HG02798 (cell line): ENCODE results near the gene ATP12A.

Experiments
- ATAC-seq: cut with Tn5 transposase; IDR thresholded peaks from one replicate; pipeline ENCODE4 v1.9.1; 2021; ENCODE audit warnings: mild to moderate bottlenecking; ENCODE audit not compliant: unreplicated experiment, poor library complexity

ATP12A gene

DNA sequence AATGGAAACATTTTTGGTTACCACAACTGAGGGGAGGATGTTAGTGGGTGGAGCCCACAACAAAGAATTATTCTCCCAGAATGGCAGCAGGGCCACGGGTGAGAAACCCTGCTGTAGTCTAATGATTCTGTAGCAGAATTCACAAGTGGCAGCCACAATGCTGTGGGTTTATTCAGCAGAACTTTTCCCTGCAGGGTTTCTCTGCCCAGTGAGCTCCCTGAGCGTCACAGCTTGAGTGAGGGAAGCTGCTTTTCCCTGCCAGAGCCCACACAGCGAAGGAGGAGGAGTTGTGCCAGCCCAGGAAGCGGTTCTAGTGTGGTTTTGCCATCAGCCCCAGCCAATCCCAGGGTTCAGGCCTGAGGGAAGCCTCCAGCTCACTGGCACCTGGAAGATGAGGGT, 4.4 kb downstream of the ATP12A start:
- peak; percentile 48 for ATAC-seq

DNA sequence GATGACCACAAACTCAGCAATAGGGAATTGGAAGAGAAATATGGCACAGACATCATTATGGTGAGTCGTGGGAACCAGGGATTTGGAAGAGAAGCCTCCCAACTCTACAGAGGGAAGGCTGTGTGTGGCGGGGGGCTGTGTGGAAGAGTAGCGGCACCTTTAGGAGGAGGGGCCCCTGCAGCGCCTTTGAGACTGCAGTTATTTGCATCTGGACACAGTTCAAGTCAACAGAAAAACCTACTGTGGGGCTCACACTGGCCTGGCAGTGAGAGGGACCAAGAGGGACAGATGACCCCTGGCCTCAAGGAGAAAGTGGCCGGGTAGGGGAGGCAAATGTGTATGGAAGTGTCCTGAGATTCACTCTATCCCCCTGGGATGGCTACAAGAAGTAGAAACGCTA, 5.1 kb downstream of the ATP12A start:
- no peak for ATAC-seq

DNA sequence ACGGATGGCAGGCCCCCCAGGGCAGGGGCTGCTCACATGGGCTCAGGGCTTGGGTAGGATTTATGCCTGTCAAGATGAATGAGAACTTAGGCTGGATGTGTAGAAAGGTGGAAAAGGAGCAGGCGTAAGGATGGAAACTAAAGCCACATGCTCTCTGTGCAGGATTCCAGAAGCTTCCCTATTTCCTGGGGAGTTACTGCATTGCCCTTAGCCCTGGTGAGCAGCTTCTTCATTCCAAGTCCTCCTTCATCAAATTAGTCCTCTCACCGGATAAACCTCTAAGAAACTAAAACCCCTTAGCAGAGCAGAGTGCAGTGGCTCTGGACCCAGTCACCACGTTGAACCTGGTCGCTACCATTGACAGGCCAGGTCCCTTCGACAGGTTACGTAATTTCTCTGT, 7.4 kb downstream of the ATP12A start:
- no peak for ATAC-seq

DNA sequence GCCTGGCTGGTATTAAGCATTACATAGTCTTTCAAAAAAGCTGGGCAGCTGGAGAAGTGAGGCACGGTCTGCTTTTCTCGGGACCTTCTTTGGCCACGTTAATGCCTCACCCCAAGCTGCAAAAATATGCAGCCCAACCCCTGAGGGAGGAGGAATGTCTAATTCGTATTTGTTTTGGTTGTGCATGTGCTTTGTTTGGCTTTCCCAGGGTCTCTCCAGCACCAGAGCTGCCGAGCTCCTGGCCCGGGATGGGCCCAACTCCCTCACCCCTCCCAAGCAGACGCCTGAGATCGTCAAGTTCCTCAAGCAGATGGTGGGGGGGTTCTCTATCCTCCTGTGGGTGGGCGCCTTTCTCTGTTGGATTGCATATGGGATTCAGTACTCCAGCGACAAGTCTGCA, 7.9 kb downstream of the ATP12A start:
- ATAC-seq: no peak

DNA sequence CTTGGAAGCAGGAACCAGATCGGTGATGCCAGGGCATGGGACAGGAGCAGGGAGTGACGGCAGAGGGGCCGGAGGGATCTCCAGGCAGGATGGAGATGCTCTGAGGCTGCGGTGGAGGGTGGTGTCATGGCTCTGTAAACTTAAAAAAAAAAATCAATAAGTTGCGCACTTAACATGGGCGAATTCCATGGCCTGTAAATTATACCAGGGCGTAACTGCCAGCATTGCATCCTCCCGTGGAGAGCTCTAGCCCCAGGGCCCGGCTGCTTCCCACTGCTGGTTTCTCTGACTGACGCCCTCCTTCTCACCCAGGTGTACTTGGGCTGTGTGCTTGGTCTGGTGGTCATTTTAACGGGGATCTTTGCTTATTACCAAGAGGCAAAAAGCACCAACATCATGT, 8.7 kb downstream of the ATP12A start:
- no peak for ATAC-seq

DNA sequence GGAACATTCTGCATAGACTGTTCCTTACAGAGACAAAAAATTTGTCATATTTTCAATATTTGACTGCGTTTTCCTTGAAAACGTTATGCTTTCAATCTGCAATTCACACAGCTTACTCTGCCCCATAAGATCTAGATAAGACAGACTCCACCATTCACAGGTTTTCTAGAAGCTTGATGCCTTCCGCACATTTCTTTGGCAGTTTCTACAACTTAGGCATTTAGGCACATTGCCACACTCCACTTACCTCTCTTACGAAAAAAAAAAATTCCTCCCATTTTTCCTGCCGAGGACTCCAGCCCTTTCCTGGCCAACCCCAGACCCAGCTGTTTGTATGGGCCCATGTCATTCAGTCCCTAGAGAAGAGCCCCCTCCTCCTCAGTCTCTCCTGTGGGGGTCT, 11.2 kb downstream of the ATP12A start:
- ATAC-seq: no peak

DNA sequence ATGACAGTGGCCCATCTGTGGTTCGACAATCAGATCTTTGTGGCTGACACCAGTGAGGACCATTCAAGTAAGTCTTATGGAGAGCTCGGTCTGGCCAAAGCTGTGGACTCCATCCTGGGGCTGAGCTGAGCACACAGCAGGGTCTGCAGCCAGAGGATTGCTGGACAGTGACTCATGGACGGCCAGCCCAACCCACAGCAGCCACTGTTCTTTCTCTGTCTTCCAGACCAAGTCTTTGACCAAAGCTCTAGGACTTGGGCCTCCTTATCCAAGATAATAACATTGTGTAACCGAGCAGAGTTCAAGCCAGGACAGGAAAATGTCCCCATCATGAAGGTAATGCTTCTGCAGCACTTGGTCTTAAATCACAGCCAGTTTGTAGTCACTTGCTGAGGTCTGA, 12.4 kb downstream of the ATP12A start:
- ATAC-seq: no peak

DNA sequence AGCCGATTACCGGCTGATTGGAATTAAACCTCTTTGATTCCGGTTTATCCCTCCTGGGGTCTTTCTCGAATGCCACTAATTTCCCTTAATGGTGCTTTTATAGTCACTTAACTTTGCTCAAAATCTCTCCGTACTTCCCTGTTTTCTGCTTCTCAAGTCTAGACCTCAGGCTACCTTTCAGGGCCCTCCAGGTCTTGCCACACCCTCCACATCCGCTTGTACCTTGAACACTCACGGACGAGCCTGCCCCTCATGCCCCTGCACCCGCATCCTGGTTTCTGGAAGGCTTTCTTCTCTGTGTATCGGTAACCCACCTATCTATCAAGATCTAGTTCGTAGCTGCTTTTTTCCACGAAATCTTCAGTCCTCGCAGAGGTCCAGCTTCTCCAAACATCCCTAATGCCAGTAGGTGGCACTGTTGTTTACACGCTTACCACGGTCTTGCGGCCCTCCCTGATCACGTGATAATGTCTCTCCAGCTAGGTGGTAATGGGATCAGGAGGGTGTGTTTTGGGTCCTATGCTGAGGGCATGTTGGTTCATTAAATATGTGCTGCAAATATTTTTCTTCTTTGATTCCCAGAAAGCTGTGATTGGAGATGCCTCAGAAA, 13.8 kb downstream of the ATP12A start:
- peak; percentile 58 for ATAC-seq

- no peak for ATAC-seq
These were observed 14.7 kb downstream of the ATP12A start for GRCh38 chr13:24694907-24695306.

DNA sequence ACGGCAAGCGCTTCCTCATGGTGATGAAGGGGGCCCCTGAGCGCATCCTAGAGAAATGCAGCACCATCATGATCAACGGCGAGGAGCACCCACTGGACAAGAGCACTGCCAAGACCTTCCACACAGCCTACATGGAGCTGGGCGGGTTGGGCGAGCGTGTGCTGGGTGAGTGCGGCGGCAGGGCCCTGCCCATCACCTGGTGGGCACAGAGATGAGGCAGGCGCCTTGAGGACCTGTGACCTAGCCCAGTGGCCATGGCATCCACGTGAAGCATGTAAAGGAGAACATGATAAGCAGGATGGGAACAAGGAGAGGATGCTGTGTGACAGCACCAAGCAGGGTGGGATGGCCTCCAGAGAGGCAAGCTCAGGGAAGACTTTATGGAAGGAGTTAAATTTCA, 18.5 kb downstream of the ATP12A start:
- ATAC-seq: no peak

GRCh38 chr13:24699541-24699940, 19.3 kb downstream of the ATP12A start:
- ATAC-seq: no peak

GRCh38 chr13:24700539-24700938, 20.3 kb downstream of the ATP12A start:
- ATAC-seq: no peak

DNA sequence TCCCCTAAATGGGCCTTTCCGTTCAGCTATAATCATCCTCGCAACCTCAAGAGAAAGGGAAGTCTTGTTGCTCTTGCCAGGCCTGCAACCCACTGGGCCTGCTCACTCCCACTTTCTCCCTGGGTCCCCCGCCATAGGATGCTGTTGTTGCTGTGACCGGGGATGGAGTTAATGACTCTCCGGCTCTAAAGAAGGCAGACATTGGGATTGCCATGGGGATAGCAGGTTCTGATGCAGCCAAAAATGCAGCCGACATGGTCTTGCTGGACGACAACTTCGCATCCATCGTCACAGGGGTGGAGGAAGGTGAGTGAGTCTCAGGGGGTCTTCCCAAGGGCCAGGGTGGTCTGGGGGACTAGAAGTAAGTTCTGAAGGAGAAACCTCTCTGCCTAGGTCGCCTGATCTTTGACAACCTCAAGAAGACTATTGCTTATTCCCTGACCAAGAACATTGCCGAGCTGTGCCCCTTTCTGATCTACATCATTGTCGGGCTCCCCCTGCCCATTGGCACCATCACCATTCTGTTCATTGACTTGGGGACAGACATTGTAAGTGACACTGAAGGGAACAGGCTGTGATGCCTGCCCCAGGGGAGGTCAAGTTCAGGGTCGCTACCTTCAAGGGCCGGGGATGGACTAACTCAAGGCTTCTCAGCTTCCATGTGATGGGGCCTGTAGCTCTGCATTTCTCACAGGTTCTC, 26.8 kb downstream of the ATP12A start:
- no peak for ATAC-seq

DNA sequence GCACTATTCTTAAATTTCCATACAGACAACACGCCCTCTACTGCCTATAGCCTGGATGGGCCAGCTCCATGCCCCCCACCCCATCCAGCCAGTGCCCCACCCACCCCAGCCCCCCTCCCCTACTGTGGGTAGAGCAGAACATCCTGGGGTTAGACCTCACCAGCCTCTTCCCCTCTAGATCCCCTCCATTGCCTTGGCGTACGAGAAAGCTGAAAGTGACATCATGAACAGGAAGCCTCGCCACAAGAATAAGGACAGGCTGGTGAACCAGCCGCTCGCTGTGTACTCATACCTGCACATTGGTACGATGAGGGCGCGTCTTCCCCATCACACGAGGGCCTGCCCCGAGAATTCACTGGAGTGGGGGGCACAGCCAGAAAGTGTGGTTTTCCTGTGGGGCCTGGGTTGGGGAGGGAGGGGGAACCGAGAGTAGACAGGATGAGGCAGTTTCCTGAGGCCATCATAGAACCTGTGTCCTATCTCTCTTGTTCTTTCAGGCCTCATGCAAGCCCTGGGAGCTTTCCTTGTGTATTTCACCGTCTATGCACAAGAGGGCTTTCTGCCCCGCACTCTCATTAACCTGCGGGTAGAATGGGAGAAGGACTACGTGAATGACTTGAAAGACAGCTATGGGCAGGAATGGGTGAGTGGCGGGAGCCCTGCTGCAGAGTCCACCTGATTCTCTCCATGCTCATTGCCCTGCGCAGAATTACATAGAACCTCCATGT, 29.1 kb downstream of the ATP12A start:
- ATAC-seq: peak; percentile 58

DNA sequence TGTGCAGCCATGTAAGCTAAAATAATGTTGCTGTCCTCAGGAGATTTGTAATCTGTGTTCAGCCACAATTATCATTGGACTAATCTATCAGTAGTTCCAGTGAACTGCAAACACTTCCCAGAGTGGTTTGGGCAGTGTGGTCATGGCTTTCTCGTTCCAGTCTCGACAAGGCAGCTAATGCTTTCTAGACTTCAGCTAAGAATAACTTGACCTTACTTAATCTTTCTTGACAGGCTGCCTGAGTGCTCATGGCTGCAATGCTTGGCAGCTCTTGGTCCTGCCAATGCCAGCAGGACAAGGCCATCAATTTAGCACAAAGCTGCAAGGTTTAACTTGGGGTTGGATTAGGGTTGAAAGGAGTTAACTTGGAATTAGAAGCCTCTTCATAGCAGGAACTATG, 32.8 kb downstream of the ATP12A start:
- no peak for ATAC-seq

DNA sequence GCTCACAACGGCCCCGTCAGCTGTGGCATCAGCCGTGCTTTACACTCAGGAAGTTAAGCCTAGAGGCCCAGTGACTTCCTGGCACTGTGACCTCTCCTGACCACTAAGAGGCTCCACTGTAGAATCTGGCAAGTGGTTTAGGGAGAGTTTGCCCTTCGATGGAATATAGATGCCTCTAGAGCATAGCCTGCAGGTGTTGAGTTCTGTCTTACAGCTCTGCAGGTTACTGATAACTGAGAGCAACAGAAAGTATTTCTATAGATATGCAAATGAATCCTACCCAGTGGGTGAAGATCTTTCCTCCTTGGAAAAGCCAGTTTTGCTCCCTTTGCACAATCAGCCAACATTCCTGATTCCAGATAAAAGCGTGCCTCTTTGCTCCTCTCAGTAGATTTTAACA, 35.8 kb downstream of the ATP12A start:
- ATAC-seq: no peak

- ATAC-seq: no peak
These were observed 36.2 kb downstream of the ATP12A start for GRCh38 chr13:24716446-24716845.

DNA sequence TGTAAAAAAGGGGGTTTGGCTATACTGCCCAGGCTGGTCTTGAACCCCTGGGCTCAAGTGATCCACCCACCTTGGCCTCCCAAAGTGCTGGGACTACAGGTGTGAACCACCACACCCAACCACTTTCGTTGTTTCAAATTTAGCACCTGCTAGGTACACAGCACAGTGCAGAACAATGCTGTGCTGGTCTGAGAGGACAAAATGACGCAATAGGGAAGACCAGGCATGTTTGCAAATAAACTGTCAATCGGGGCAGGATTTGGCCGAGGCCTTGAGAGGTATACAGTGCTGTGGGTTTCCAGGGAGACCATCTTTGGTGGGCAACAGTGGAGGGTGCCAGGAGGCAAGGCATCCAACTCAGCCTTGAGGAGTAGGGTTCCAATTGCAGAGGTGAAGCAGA, 37.0 kb downstream of the ATP12A start:
- no peak for ATAC-seq

- ATAC-seq: no peak
These were observed 38.2 kb downstream of the ATP12A start for GRCh38 chr13:24718192-24718965.

DNA sequence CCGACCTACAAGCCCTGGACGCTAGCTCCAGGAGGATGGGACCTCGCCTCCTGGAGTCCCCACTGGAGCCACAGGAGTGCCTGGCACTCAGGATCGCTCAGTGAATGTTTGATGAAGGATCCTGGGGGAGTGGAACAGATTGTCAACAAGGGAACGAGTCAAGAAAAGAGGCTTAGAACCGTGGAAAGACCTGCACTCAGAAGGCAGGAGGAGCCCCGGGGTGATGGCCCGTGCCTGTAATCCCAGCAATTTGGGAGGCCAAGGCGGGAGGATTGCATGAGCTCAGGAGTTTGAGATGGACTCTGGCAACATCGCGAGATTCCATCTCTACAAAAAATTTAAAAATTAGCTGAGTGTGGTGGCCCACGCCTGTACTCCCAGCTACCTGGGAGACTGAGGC, 38.9 kb downstream of the ATP12A start:
- ATAC-seq: no peak

DNA sequence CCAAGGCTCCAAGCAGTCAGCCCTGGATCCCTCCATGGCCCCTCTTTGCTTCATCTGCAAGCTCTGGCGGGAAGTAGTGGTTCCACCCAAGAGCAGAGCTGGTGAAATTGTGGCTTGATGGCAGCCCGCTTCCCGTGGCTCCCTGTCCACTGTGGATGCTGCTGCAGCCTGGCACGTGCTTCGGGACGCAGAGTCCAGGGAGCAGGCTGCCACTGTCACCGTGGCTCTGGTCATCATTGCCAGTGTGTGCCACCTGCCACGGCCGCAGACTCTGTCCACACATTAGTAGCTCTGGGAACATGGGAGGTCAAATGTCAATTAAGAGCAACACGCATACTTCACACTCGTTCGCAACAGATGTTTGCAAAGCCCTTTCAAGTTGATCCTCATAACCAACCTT, 43.0 kb downstream of the ATP12A start:
- no peak for ATAC-seq
